Mucosa of gallbladder (tissue), 1 donor: ENCODE measurements around the gene MAPKBP1. TPM values are rescaled to one million over a fixed set of nuclear protein-coding genes. Genes with fewer than 3 reads are reported as not detected.
A peak's percentile ranks its signal among the peaks of the same experiment; 100 is the strongest.

Experiments
- DNase-seq: peaks from one replicate; pipeline ENCODE4 v3.0.0-alpha.2; 2020; ENCODE audit warnings: low spot score
- total RNA-seq: library from RNA; stranded (reverse); gene quantifications from one replicate; pipeline ENCODE4 v1.2.1, GENCODE V29; 2021
- donor health status: DM: no; HTN: no; CAD: no.

Gene MAPKBP1
- total RNA-seq, 1 donor from 2014 or later = 27.0 TPM

GRCh38 chr15:41806291-41807181 is 32.3 kb downstream of the MAPKBP1 start:
- DNase-seq = peak; percentile 37

- no peak for DNase-seq
Observed at GRCh38 chr15:41809121-41809520, 34.8 kb downstream of the MAPKBP1 start.

GRCh38 chr15:41809526-41810220 is 35.4 kb downstream of the MAPKBP1 start:
- DNase-seq = no peak

- no peak for DNase-seq
Observed at GRCh38 chr15:41810651-41811431, 36.6 kb downstream of the MAPKBP1 start.

GRCh38 chr15:41811432-41812195 is 37.3 kb downstream of the MAPKBP1 start:
- DNase-seq = peak; percentile 87

- DNase-seq = no peak
Observed at GRCh38 chr15:41812820-41813375, 38.6 kb downstream of the MAPKBP1 start.

GRCh38 chr15:41813426-41813825 is 39.1 kb downstream of the MAPKBP1 start:
- no peak for DNase-seq

- DNase-seq = no peak
Observed at GRCh38 chr15:41814534-41814933, 40.2 kb downstream of the MAPKBP1 start.

- no peak for DNase-seq
Observed at GRCh38 chr15:41816788-41817187, 42.5 kb downstream of the MAPKBP1 start.

GRCh38 chr15:41817327-41817726 is 43.0 kb downstream of the MAPKBP1 start:
- DNase-seq = no peak

GRCh38 chr15:41817781-41818180 is 43.5 kb downstream of the MAPKBP1 start:
- no peak for DNase-seq

- no peak for DNase-seq
Observed at GRCh38 chr15:41819455-41820050, 45.3 kb downstream of the MAPKBP1 start.

- no peak for DNase-seq
Observed at GRCh38 chr15:41820791-41821423, 46.6 kb downstream of the MAPKBP1 start.

- no peak for DNase-seq
Observed at GRCh38 chr15:41821831-41822230, 47.5 kb downstream of the MAPKBP1 start.

- no peak for DNase-seq
Observed at GRCh38 chr15:41822471-41822870, 48.2 kb downstream of the MAPKBP1 start.

- no peak for DNase-seq
Observed at GRCh38 chr15:41822957-41823356, 48.7 kb downstream of the MAPKBP1 start.

GRCh38 chr15:41823502-41823901 is 49.2 kb downstream of the MAPKBP1 start:
- no peak for DNase-seq

GRCh38 chr15:41824062-41824745 is 49.9 kb downstream of the MAPKBP1 start:
- no peak for DNase-seq

- no peak for DNase-seq
Observed at GRCh38 chr15:41825145-41825544, 50.9 kb downstream of the MAPKBP1 start.
